ENCODE data around the gene ZNF354C.

GRCh38 chr5:179122411-179123108 is 62.4 kb downstream of the ZNF354C start:
- TF ChIP-seq EP300 (IDR thresholded peaks at IDR 0.05), result no peak
- TF ChIP-seq, protein P1, sequence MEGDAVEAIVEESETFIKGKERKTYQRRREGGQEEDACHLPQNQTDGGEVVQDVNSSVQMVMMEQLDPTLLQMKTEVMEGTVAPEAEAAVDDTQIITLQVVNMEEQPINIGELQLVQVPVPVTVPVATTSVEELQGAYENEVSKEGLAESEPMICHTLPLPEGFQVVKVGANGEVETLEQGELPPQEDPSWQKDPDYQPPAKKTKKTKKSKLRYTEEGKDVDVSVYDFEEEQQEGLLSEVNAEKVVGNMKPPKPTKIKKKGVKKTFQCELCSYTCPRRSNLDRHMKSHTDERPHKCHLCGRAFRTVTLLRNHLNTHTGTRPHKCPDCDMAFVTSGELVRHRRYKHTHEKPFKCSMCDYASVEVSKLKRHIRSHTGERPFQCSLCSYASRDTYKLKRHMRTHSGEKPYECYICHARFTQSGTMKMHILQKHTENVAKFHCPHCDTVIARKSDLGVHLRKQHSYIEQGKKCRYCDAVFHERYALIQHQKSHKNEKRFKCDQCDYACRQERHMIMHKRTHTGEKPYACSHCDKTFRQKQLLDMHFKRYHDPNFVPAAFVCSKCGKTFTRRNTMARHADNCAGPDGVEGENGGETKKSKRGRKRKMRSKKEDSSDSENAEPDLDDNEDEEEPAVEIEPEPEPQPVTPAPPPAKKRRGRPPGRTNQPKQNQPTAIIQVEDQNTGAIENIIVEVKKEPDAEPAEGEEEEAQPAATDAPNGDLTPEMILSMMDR (IDR thresholded peaks at IDR 0.05), result no peak
- no peak for TF ChIP-seq POLR2A (IDR thresholded peaks at IDR 0.05)
- TF ChIP-seq POLR2AphosphoS5 (IDR thresholded peaks at IDR 0.05), result no peak

Data from suprapubic skin (tissue), 4 donors.